ENCODE data around the gene EDEM2.
"Not testable (repeated sequence)": the region's sequence is repeated elsewhere in the genome, so short reads cannot be mapped to it uniquely, and the experiment has no call there.

Gene EDEM2, protein sequence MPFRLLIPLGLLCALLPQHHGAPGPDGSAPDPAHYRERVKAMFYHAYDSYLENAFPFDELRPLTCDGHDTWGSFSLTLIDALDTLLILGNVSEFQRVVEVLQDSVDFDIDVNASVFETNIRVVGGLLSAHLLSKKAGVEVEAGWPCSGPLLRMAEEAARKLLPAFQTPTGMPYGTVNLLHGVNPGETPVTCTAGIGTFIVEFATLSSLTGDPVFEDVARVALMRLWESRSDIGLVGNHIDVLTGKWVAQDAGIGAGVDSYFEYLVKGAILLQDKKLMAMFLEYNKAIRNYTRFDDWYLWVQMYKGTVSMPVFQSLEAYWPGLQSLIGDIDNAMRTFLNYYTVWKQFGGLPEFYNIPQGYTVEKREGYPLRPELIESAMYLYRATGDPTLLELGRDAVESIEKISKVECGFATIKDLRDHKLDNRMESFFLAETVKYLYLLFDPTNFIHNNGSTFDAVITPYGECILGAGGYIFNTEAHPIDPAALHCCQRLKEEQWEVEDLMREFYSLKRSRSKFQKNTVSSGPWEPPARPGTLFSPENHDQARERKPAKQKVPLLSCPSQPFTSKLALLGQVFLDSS

DNA sequence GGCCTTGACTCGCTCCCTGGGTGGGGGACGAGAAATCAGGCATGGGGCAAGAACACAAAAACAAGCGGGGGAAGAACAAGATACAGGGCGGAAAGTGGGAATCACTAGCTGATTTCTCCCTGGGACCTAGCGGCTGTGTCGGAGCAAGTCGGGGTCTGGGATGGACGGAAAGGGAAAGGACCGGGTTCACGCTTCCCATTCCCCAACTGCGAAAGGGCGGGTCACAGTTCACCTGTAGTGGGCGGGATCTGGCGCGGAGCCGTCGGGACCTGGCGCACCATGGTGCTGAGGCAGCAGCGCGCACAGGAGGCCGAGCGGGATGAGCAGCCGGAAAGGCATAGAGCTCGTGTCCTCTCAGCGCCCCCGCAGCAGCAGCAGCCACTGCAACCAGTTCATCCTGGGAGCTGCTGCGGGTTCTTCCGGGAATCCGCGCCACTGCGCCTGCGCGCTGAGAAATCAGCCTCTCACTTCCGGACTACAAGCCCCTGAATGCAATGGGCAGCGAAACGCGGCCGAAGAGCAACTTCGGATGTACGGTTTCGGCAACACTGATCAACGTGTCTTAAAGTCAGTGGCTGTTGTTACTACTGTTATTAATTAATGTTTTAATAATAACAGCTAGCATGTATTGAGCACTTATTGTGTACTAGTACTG is at the start of gene EDEM2:
Gene EDEM2 (minus strand): TSS at position 417 of the 655 bp plus-strand sequence. CDS start 78 bp downstream, at position 339.
- DNase-seq = peak; percentile 95

- no peak for DNase-seq
Observed at GRCh38 chr20:35196313-35196712, 49.2 kb upstream of the EDEM2 start.

DNA sequence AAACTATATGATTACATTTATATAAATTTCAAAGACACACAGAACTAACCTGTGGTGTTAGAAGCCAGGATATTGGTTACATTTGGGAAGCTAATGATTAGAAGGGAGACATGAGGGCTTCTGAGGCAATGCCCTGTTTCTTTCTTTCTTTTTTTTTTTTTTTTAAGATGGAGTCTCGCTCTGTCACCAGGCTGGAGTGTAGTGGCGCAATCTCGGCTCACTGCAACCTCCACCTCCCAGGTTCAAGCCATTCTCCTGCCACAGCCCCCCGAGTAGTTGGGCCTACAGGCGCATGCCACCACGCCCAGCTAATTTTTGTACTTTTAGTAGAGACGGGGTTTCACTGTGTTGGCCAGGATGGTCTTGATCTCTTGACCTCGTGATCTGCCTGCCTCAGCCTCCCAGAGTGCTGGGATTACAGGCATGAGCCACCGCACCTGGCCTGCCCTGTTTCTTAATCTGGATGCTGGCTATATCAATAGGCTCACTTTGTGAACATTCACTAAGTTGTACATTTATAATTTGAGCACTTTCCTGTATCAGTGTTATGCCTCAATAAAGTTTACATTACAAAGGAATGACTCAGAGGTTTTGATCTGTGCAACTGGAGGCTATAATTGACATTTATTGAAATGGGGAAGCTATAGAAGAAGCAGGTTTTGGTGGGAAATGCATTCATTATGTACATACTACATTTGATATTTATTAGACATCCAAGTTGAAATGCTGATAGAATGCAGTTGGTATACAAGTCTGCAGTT is 46.1 kb upstream of the EDEM2 start:
- DNase-seq = not testable (repeated sequence)

GRCh38 chr20:35192118-35192872 is 45.2 kb upstream of the EDEM2 start:
- DNase-seq = no peak

- no peak for DNase-seq
Observed at GRCh38 chr20:35191419-35192117, 44.4 kb upstream of the EDEM2 start.

DNA sequence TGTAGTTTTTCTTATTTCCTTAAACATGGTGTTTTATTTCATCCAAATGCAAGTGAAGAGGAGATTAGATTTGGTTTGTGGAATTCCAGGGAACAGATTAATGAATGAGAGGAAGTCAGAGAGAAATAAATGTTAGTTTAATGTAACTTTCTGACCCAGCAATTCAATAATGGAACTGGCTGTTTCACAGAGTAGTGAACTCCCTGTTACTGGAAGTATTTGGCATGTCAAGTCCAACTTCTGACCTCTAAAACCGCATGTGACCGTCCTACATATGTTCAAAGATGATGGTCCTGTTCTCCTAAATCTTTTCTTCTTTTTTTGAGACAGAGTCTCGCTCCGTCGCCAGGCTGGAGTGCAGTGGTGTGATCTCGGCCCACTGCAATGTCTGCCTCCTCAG is 43.4 kb upstream of the EDEM2 start:
- no peak for DNase-seq

- DNase-seq = not testable (repeated sequence)
Observed at GRCh38 chr20:35189223-35189622, 42.1 kb upstream of the EDEM2 start.

GRCh38 chr20:35187584-35188190 is 40.6 kb upstream of the EDEM2 start:
- DNase-seq = no peak

- DNase-seq = not testable (repeated sequence)
Observed at GRCh38 chr20:35186691-35187289, 39.7 kb upstream of the EDEM2 start.

DNA sequence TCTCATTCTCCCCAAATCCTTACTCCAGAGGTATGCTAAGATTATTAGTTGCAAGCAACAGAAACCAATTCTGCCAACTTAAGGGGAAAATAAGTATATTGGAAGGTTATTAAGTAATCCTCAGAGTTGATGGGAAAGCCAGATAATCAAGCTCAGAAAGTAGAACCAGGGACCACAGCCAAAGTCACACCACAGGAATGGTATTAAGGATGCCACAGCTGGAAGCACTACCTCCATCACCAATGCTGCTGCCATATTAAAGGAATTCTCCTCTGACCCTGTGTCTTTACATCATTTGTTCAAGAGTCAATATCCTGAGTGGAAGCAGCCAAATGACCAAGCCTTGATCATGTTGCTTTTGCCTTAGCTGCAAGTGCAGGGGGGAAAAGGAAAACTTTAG is 34.6 kb upstream of the EDEM2 start:
- DNase-seq = no peak

- DNase-seq = no peak
Observed at GRCh38 chr20:35180266-35180665, 33.1 kb upstream of the EDEM2 start.

DNA sequence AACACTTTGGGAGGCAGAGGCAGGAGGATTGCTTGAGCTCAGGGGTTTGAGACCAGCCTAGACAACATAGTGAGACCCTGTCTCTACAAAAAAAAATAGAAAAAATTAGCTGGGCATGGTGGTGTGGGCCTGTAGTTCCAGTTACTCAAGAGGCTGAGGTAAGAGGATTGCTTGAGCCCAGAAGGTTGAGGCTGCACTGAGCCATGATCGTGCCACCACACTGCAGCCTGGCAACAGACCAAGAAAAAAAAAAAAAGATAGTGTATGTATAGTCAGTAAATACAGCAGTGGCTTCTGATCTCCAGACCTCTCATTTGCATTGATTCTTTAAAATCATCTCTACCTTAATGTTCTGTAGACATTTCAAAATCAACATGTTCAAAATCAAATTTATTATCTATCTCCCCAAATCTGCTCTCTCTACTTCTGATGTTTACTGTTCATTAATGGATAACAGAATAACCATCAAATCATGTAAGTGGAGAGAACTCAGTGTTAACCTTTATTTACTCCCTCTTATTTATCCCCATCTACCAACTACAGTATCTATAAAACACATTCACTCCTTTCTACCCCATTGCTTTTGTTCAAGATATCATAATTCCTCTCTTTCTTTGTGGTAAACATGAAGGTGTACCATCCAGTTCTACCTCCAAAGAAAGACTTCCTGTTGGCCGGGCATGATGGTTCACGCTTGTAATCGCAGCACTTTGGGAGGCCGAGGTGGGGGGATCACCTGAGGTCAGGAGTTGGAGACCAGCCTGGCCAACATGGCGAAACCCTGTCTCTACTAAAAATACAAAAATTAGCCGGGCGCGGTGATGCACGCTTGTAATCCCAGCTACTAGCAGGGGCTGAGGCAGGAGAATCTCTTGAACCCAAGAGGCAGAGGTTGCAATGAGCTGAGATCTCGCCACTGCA is 32.4 kb upstream of the EDEM2 start:
- DNase-seq = no peak

- DNase-seq = no peak
Observed at GRCh38 chr20:35176132-35176531, 29.0 kb upstream of the EDEM2 start.

DNA sequence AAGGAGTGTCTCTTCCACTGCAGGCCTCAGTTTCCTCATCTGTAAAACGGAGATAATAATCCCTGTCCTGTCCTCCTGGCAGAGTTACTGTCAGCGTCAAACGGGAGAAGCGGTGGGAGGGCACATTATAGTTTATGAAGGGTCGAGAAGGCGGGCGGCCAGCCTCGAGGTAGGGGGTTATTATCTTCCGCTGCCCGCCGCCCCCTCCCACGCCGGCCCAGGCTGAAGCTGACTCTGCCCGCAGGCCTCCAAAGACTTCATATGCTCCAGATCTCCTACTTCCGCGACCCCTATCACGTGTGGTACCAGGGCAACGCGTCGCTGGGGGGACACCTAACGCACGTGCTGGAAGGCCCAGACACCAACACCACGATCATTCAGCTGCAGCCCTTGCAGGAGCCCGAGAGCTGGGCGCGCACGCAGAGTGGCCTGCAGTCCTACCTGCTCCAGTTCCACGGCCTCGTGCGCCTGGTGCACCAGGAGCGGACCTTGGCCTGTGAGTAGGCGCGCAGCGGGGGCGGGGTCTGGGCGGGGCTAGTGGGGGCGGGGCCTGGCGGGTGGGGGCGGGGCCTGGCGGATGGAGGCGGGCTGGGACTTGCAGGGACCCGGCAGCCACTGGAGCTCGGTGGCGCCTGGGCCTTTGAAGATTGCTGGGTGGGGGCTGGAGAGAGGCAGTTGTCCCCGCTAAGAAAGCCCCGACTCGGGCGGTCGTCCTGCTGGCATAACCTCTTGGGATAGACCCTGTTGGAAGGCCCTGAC is 27.5 kb upstream of the EDEM2 start:
- no peak for DNase-seq

DNA sequence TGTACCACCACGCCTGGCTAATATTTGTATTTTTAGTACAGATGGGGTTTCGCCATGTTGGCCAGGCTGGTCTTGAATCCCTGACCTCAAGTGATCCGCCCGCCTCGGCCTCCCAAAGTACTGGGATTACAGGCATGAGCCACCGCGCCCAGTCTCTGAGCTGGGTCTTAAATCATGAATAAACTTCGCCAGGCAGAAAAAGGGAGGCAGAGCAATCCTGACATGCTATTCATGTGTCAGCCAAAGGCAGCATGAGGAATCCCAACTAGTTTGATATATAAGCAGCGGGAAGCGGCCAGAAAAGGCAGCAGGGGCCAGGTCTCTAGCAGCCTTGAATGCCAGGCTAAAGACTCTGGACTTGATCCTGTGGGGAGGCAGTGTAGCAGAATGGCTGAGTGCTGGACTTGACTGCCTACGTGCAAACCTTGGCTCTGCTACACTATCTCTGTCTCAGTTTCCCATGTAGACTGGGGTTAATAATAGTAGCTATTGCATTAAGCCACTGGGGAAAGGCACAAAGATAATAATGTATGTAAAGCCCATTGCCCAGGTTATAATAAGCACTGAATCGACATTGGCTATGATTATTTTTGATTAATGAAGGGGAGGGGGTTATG is 26.5 kb upstream of the EDEM2 start:
- no peak for DNase-seq

GRCh38 chr20:35172434-35172806 is 25.3 kb upstream of the EDEM2 start:
- DNase-seq = no peak

DNA sequence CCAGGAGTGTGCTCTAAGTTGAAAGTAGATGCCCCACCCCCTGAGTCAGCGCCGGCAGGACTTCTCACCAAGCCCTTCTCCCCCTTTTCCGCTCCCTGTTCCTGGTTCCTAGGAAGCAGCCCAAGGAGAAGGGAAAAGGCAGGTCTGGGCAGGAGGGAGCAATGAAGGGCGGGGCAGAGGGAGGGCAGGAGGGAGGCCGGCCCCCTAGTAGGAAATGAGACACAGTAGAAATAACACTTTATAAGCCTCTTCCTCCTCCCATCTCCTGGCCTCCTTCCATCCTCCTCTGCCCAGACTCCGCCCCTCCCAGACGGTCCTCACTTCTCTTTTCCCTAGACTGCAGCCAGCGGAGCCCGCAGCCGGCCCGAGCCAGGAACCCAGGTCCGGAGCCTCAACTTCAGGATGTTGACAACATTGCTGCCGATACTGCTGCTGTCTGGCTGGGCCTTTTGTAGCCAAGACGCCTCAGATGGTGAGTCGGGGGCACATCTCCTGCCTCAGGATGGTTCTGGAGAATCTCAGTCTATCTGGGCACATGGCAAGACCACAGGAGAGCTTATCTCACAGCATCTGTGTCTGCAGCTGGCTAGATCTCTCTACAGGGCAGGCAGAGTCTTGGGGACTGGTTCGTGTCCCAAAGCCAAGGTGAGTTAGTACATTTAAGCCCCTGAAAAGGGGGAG is 24.8 kb upstream of the EDEM2 start, which contains the start of gene PROCR:
Gene PROCR (plus strand): TSS at position 320 of the 681 bp plus-strand sequence. CDS start 83 bp downstream, at position 403.
- DNase-seq = peak; percentile 24

DNA sequence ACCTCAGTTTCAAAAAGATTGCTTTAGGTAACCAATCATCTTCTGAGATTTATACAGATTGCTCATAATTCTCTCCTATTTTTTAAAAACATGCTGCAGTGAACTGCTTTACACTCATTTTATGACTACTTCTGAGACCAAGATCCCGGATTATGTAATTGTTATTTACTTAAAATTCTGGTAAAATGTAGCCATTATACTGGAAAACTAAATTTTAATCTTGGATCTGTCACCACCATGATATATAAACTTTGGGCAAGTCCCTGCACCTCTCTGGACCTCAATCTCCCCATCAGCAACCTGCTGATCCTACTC is 24.3 kb upstream of the EDEM2 start:
- DNase-seq = no peak

Measured in midbrain (tissue), 1 donor.